OCI-LY3 (cell line): ENCODE data around the gene HORMAD1.

Experiments used
- H2AFZ ChIP-seq: fragments of 200-600, 300-600 bp; shearing (Covaris generic); 2 replicates; pipeline ENCODE4 v1.6.0; 2014; ENCODE audit warnings: antibody characterized with exemption, low read depth, low read length
- H3K27ac ChIP-seq: fragments of 200-600, 300-600 bp; sonication (generic); 2 replicates; pipeline ENCODE4 v1.5.1; 2014; ENCODE audit warnings: mild to moderate bottlenecking, low read length, moderate library complexity, mixed read lengths
- H3K27me3 ChIP-seq: fragments of 200-600, 300-600 bp; sonication (generic); 2 replicates; pipeline ENCODE4 v1.6.1; 2014; ENCODE audit warnings: low read depth, low read length, mixed read lengths
- H3K36me3 ChIP-seq: fragments of 200-600, 300-600 bp; sonication (generic); replicated peaks from 2 replicates; pipeline ENCODE3; 2014; ENCODE audit warnings: low read depth, low read length, mixed read lengths
- H3K4me1 ChIP-seq: fragments of 300-600, 200-600 bp; sonication (generic); 2 replicates; pipeline ENCODE4 v1.6.1; 2014; ENCODE audit warnings: low read length, mixed read lengths
- H3K4me2 ChIP-seq: fragments of 200-600, 300-600 bp; sonication (generic); 2 replicates; pipeline ENCODE4 v1.6.1; 2014; ENCODE audit warnings: low read length, mixed read lengths
- H3K4me3 ChIP-seq: fragments of 300-600, 200-600 bp; sonication (generic); 2 replicates; pipeline ENCODE4 v1.5.1; 2014; ENCODE audit warnings: antibody characterized with exemption, mild to moderate bottlenecking, low read length, moderate library complexity
- H3K79me2 ChIP-seq: fragments of 300-600, 200-600 bp; shearing (Covaris generic); 2 replicates; pipeline ENCODE4 v1.6.1; 2014; ENCODE audit warnings: mild to moderate bottlenecking, low read length, mixed read lengths
- H3K9ac ChIP-seq: fragments of 300-600, 200-600 bp; shearing (Covaris generic); 2 replicates; pipeline ENCODE4 v1.6.0; 2014; ENCODE audit warnings: mild to moderate bottlenecking, low read length, moderate library complexity
- H3K9me3 ChIP-seq: fragments of 200-600, 300-600 bp; shearing (Covaris generic); 2 replicates; pipeline ENCODE4 v1.6.1; 2014; ENCODE audit warnings: low read length, mixed read lengths; ENCODE audit not compliant: insufficient read depth
- H4K20me1 ChIP-seq: fragments of 200-600, 300-600 bp; sonication (generic); 2 replicates; pipeline ENCODE4 v1.6.1; 2016; ENCODE audit warnings: low read length, mixed read lengths; ENCODE audit not compliant: insufficient read depth
- EZH2phosphoT487 ChIP-seq: fragments of 200-600 bp; shearing (Covaris generic); IDR thresholded peaks from 2 replicates; pipeline ENCODE4 v1.6.1; 2018; ENCODE audit warnings: antibody characterized with exemption, mixed run types, low read depth
- TF ChIP-seq, protein P1 (sequence below): fragments of 200-600, 300-600 bp; sonication (generic); IDR thresholded peaks from 2 replicates; pipeline ENCODE4 v1.5.1; 2014; ENCODE audit warnings: antibody characterized with exemption, low read length, low read depth

HORMAD1 gene

DNA sequence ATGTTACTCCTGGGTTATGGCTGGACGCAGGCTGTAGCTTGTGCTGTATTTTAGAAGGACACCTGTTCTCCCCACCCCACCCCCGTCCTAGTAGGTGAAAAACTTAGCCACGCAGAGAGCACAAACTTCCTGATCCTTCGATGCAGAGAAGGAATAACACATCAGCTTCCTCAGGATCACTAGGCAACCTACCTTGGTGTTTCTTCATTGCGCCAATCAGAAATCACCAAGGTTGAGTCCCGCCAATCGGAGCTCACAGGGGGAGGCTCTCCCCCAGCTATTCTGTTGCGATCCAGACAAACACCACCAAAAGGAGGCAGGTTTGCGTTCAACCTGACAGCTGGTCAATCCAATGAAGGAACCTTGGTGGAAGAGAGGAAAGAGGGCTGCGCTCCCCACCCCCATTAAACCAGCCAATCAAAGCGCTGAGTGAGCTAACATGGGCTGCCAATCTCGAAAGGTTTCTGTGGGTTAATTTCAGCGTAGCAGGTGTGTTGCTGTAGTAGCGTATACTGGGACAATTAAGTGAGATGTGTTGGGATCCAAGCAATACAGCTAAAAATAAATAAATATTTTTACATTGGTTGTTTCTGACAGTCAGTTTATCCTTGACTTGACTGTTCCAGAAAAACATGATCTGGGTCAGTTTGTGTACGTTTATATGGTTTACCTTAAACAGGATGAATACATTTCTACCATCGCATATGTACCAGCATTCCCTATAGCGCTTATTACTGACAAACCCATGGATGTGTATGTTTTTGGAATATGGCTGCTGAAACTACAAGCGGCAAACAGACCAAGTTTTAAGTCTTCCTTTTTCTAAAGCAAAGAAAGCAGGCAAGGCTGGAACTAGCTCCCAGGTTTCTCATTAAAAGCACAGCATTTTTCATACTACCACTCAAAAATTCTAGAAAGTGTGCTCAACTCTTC, 23.4 kb downstream of the HORMAD1 start, which contains the start of gene GOLPH3L:
TSS of gene GOLPH3L (minus strand) at position 160 of the 933 bp plus-strand sequence. CDS start 2,316 bp downstream, outside the sequence.
- H3K4me3 ChIP-seq = peak within 1 kb of the TSS; percentile 82
- peaks cover 8% of the 10 kb centered on the region for H3K4me1 ChIP-seq
- no peaks in the 10 kb centered on the region for H4K20me1 ChIP-seq
- H3K4me2 ChIP-seq = peak within 1 kb of the TSS; percentile 83
- no peak for TF ChIP-seq EZH2phosphoT487
- peak within 1 kb of the TSS; percentile 79 for H2AFZ ChIP-seq
- H3K9me3 ChIP-seq = no peaks in the 10 kb centered on the region
- no peak within 1 kb of the TSS for H3K27ac ChIP-seq
- H3K36me3 ChIP-seq = peaks cover 13% of the 10 kb centered on the region
- peaks cover 9% of the 10 kb centered on the region for H3K27me3 ChIP-seq
- peaks cover 5% of the 10 kb centered on the region; the same call in 1 of the 2 replicates for H3K79me2 ChIP-seq
- H3K9ac ChIP-seq = peak within 1 kb of the TSS; percentile 64

DNA sequence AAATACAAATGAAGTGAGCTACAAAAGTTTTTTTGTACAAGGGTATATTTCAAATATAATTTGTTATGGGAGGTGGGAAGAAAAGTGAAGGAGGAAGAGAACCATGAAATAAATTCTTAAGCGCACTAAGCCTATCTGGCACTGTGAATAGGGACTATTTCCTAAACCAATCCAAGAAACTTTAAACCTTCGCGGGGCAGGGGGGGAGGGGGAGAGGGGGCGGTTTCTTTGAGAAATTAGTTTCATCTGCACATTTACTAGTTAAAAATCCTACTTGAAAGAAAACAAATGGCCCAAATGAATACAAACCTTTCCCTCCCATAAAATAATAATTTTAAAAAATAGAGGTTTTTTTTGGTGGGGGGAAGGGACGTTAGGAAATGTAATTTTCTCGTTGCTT, 24.1 kb downstream of the HORMAD1 start:
- H3K4me2 ChIP-seq = peak overlapping the region; percentile 76
- peaks cover 9% of the 10 kb centered on the region for H3K27me3 ChIP-seq
- peaks cover 13% of the 10 kb centered on the region for H3K36me3 ChIP-seq
- no peaks in the 10 kb centered on the region for H4K20me1 ChIP-seq
- H2AFZ ChIP-seq = peak overlapping the region; percentile 79
- H3K27ac ChIP-seq = no peak overlapping the region
- no peak for TF ChIP-seq EZH2phosphoT487
- TF ChIP-seq, protein P1, sequence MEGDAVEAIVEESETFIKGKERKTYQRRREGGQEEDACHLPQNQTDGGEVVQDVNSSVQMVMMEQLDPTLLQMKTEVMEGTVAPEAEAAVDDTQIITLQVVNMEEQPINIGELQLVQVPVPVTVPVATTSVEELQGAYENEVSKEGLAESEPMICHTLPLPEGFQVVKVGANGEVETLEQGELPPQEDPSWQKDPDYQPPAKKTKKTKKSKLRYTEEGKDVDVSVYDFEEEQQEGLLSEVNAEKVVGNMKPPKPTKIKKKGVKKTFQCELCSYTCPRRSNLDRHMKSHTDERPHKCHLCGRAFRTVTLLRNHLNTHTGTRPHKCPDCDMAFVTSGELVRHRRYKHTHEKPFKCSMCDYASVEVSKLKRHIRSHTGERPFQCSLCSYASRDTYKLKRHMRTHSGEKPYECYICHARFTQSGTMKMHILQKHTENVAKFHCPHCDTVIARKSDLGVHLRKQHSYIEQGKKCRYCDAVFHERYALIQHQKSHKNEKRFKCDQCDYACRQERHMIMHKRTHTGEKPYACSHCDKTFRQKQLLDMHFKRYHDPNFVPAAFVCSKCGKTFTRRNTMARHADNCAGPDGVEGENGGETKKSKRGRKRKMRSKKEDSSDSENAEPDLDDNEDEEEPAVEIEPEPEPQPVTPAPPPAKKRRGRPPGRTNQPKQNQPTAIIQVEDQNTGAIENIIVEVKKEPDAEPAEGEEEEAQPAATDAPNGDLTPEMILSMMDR = no peak
- peaks cover 5% of the 10 kb centered on the region; the same call in 1 of the 2 replicates for H3K79me2 ChIP-seq
- H3K4me1 ChIP-seq = peaks cover 8% of the 10 kb centered on the region
- peak overlapping the region; percentile 64 for H3K9ac ChIP-seq
- peak overlapping the region; percentile 82 for H3K4me3 ChIP-seq
- no peaks in the 10 kb centered on the region for H3K9me3 ChIP-seq

DNA sequence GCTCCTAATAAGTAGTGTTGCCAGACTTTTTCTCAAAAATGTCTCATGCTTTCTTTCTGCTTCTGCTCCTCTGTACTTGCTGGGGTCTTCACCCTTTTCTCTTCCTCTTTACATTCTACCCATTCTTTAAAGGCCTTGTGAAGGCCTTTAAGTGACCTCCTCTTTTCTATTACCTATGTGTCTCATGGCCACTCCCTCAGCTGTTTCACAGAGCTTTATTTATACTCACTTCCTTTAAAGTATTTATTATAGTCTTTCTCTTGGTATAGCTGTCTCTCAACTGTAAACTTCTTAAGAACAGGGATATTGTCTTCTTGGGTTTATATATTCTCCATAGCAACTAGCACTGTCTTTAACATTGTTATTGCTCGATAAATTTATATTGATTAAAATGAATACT, 24.5 kb downstream of the HORMAD1 start:
- Histone ChIP-seq H3K4me1 (peaks cover 8% of the 10 kb centered on the region), H3K36me3 (peaks cover 13% of the 10 kb centered on the region), H3K9me3 (no peaks in the 10 kb centered on the region), H2AFZ (no peak overlapping the region), H3K27me3 (peaks cover 6% of the 10 kb centered on the region), H3K27ac (no peak overlapping the region), H3K4me3 (peak overlapping the region; percentile 82), H3K9ac (peak overlapping the region; percentile 64), H3K79me2 (peaks cover 5% of the 10 kb centered on the region; the same call in 1 of the 2 replicates), H4K20me1 (no peaks in the 10 kb centered on the region), H3K4me2 (peak overlapping the region; percentile 76)
- TF ChIP-seq, protein P1 = no peak
- TF ChIP-seq EZH2phosphoT487 = no peak

DNA sequence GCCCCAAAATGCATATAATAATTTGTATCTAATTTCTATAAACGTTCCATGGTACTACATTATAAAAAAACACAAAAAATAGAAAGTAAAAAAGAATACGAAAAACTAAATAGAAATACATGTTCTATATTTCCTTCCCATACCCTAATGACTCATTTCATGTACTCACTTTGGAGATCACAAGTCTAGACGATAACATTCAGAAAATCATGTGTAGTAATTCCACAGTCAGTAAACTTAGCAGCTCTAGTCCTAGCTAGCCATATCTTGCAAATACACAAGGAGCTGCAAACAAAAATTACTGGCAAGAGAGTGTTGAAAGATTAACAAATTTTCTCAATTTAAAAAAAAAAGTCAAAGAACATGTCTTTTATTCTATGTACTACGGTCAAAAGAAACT, 25.1 kb downstream of the HORMAD1 start:
- Histone ChIP-seq H2AFZ (no peak overlapping the region), H3K4me3 (no peak overlapping the region), H3K4me2 (no peak overlapping the region), H4K20me1 (no peaks in the 10 kb centered on the region), H3K27ac (no peak overlapping the region), H3K36me3 (peaks cover 13% of the 10 kb centered on the region), H3K9me3 (no peaks in the 10 kb centered on the region), H3K27me3 (0 out of 2 replicates have a peak, but pooled peaks cover 2% of the 10 kb centered on the region), H3K4me1 (peaks cover 8% of the 10 kb centered on the region), H3K79me2 (peaks cover 5% of the 10 kb centered on the region; the same call in 1 of the 2 replicates), H3K9ac (no peak overlapping the region)
- TF ChIP-seq, protein P1 = no peak
- TF ChIP-seq EZH2phosphoT487 = no peak
